BLaER1 (cell line): ENCODE measurements around the gene NAV2.
A peak's percentile ranks its signal among the peaks of the same experiment; 100 is the strongest.

Source experiments
- H3K27ac ChIP-seq: shearing (Covaris generic); formaldehyde crosslinking; 2 replicates; pipeline ENCODE4 v1.8.1; 2022
- H3K27me3 ChIP-seq: shearing (Covaris generic); formaldehyde crosslinking; 2 replicates; pipeline ENCODE4 v1.8.1; 2022
- H3K36me3 ChIP-seq: shearing (Covaris generic); formaldehyde crosslinking; 2 replicates; pipeline ENCODE4 v1.8.1; 2022
- H3K4me1 ChIP-seq: shearing (Covaris generic); formaldehyde crosslinking; 2 replicates; pipeline ENCODE4 v1.8.1; 2022
- H3K4me2 ChIP-seq: shearing (Covaris generic); formaldehyde crosslinking; 2 replicates; pipeline ENCODE4 v1.8.1; 2022
- H3K4me3 ChIP-seq: shearing (Covaris generic); formaldehyde crosslinking; 2 replicates; pipeline ENCODE4 v1.8.1; 2022
- H3K9ac ChIP-seq: shearing (Covaris generic); formaldehyde crosslinking; 2 replicates; pipeline ENCODE4 v1.8.1; 2022
- H3K9me3 ChIP-seq: shearing (Covaris generic); formaldehyde crosslinking; 2 replicates; pipeline ENCODE4 v1.8.1; 2022
- H4K20me1 ChIP-seq: shearing (Covaris generic); formaldehyde crosslinking; 2 replicates; pipeline ENCODE4 v1.8.1; 2022
- Cebpa-rat ChIP-seq: shearing (Covaris generic); IDR thresholded peaks from 2 replicates; pipeline ENCODE4 v1.8.1; 2022

The NAV2 gene

GRCh38 chr11:19673924-19674729 lies 38.5 kb upstream of the NAV2 start:
- Histone ChIP-seq H4K20me1 (no peaks in the 10 kb centered on the region), H3K4me1 (peaks cover 32% of the 10 kb centered on the region), H3K36me3 (no peaks in the 10 kb centered on the region), H3K27me3 (no peaks in the 10 kb centered on the region), H3K4me2 (peak overlapping the region; percentile 71), H3K4me3 (no peak overlapping the region), H3K9ac (no peak overlapping the region), H3K9me3 (no peaks in the 10 kb centered on the region), H3K27ac (no peak overlapping the region)
- TF ChIP-seq Cebpa-rat = no peak

GRCh38 chr11:19674836-19675235 lies 37.8 kb upstream of the NAV2 start:
- Histone ChIP-seq H3K36me3 (no peaks in the 10 kb centered on the region), H4K20me1 (no peaks in the 10 kb centered on the region), H3K4me3 (no peak overlapping the region), H3K9ac (no peak overlapping the region), H3K4me2 (peak overlapping the region; percentile 71), H3K27me3 (no peaks in the 10 kb centered on the region), H3K4me1 (peaks cover 32% of the 10 kb centered on the region), H3K27ac (no peak overlapping the region), H3K9me3 (no peaks in the 10 kb centered on the region)
- no peak for TF ChIP-seq Cebpa-rat

DNA sequence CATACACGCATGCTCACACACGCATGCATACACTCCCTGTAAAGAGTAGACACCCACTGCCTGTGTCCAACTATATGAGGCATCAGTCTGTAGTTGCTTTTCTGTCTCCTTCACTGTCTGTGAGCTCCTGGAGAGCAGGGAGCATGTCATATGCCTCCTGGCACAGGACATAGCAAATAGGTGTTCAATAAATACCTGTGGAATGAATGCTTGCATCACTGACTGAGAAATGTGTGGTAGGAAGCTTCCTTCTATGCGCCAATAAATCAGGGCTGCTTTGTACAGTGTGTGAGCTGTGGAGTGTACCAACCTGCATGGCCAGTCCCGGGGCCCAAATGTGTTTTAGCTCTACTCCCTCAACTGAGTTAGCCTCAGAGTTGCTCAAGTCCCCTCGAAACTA lies 37.2 kb upstream of the NAV2 start:
- H3K4me2 ChIP-seq = peak overlapping the region; percentile 71
- no peak for TF ChIP-seq Cebpa-rat
- no peak overlapping the region for H3K27ac ChIP-seq
- H4K20me1 ChIP-seq = no peaks in the 10 kb centered on the region
- no peak overlapping the region for H3K9ac ChIP-seq
- H3K4me1 ChIP-seq = peaks cover 32% of the 10 kb centered on the region
- no peak overlapping the region for H3K4me3 ChIP-seq
- no peaks in the 10 kb centered on the region for H3K27me3 ChIP-seq
- no peaks in the 10 kb centered on the region for H3K9me3 ChIP-seq
- no peaks in the 10 kb centered on the region for H3K36me3 ChIP-seq

- Histone ChIP-seq H3K9me3 (no peaks in the 10 kb centered on the region), H3K4me1 (peaks cover 32% of the 10 kb centered on the region), H3K36me3 (no peaks in the 10 kb centered on the region), H3K4me2 (peak overlapping the region; percentile 8; the same call in 1 of the 2 replicates), H3K9ac (no peak overlapping the region), H3K4me3 (no peak overlapping the region), H3K27ac (no peak overlapping the region), H3K27me3 (no peaks in the 10 kb centered on the region), H4K20me1 (no peaks in the 10 kb centered on the region)
- no peak for TF ChIP-seq Cebpa-rat
Measured at GRCh38 chr11:19676475-19677380, 35.9 kb upstream of the NAV2 start.

GRCh38 chr11:19677381-19678080 lies 35.1 kb upstream of the NAV2 start:
- no peak overlapping the region for H3K4me2 ChIP-seq
- H3K4me1 ChIP-seq = peaks cover 32% of the 10 kb centered on the region
- H3K27ac ChIP-seq = no peak overlapping the region
- H3K4me3 ChIP-seq = no peak overlapping the region
- H3K9me3 ChIP-seq = no peaks in the 10 kb centered on the region
- H3K36me3 ChIP-seq = no peaks in the 10 kb centered on the region
- no peak for TF ChIP-seq Cebpa-rat
- H4K20me1 ChIP-seq = no peaks in the 10 kb centered on the region
- no peak overlapping the region for H3K9ac ChIP-seq
- H3K27me3 ChIP-seq = no peaks in the 10 kb centered on the region

DNA sequence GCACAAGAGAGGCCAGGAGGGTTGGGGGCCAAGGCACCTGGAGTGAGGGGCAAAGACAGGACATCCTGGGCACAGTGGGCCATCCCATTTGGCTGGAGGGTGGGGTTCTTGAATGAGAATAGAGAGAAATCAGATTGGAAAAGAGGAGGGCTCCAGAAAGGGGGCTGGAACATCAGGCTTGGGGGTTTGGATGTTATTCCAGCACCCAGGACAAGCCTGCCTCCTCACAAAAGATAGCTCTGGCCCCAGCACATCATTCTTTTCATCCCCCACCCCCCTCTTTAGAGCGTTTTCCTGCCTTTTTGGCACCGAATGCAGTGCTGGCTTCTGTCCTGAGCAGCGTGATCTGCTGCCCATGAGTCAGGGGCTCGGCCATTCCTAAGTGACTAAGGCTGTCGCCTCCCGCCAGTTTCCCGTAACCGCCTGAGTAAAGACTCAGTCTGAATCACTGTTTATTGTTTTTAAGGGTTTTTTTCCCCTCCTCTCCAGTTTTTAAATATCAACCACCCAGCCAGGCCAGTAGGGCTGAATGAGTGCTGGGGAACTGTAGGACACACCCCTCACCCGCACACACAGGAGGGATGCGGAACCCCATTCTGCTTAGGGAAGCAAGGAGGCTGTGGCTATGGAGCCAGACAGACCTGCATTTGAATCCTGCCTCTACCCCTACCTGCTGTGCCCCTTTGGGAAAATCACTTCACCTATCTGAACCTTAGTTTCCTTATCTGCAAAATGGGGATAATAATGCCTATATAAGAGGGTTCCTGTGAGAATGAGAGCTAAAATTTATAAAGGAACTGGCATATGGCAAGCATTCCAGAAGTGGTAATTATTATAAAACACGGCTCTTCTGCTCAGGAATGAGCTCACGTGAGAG lies 32.4 kb upstream of the NAV2 start:
- Histone ChIP-seq H3K4me1 (peaks cover 18% of the 10 kb centered on the region), H3K27me3 (no peaks in the 10 kb centered on the region), H3K9ac (no peak overlapping the region), H3K4me3 (no peak overlapping the region), H4K20me1 (no peaks in the 10 kb centered on the region), H3K4me2 (no peak overlapping the region), H3K36me3 (no peaks in the 10 kb centered on the region), H3K27ac (no peak overlapping the region), H3K9me3 (no peaks in the 10 kb centered on the region)
- no peak for TF ChIP-seq Cebpa-rat

- Histone ChIP-seq H3K36me3 (no peaks in the 10 kb centered on the region), H3K27ac (no peak overlapping the region), H3K9ac (no peak overlapping the region), H3K9me3 (no peaks in the 10 kb centered on the region), H3K4me1 (peaks cover 11% of the 10 kb centered on the region), H3K27me3 (no peaks in the 10 kb centered on the region), H3K4me3 (no peak overlapping the region), H3K4me2 (no peak overlapping the region), H4K20me1 (no peaks in the 10 kb centered on the region)
- TF ChIP-seq Cebpa-rat = no peak
Measured at GRCh38 chr11:19680829-19681368, 31.7 kb upstream of the NAV2 start.

- Histone ChIP-seq H3K4me1 (no peaks in the 10 kb centered on the region), H3K36me3 (no peaks in the 10 kb centered on the region), H3K4me3 (no peak overlapping the region), H3K9ac (no peak overlapping the region), H3K27ac (no peak overlapping the region), H4K20me1 (no peaks in the 10 kb centered on the region), H3K9me3 (no peaks in the 10 kb centered on the region), H3K27me3 (no peaks in the 10 kb centered on the region), H3K4me2 (no peak overlapping the region)
- TF ChIP-seq Cebpa-rat = no peak
Measured at GRCh38 chr11:19683141-19683805, 29.4 kb upstream of the NAV2 start.
